Ovary (tissue), 9 donors: ENCODE measurements around the gene YKT6. TPM values are rescaled to one million over a fixed set of nuclear protein-coding genes. Genes with fewer than 3 reads are reported as not detected.

Experiments
- DNase-seq, 5 donors: peaks; one replicate each; pipeline ENCODE4 v3.0.0-alpha.2; 2019 to 2020
- H3K27ac ChIP-seq, 2 donors: fragments of 200-600 bp; one replicate each; pipeline versions ENCODE4 v1.5.1 to v1.8.0; 2019 to 2022
- H3K27me3 ChIP-seq: fragments of 200-600 bp; one replicate; pipeline ENCODE4 v1.8.0; 2022
- H3K36me3 ChIP-seq: fragments of 200-600 bp; sonication (generic); one replicate; pipeline ENCODE4 v1.5.1; 2019
- H3K4me1 ChIP-seq: one replicate; pipeline ENCODE4 v1.8.1; 2013; ENCODE audit warnings: mild to moderate bottlenecking, moderate library complexity; ENCODE audit not compliant: insufficient read depth
- H3K4me3 ChIP-seq: fragments of 200-600 bp; sonication (generic); one replicate; pipeline ENCODE4 v1.5.1; 2017
- H3K9me3 ChIP-seq, 2 donors: fragments of 200-600 bp in 1 of 2; sonication (generic) in 1 of 2; one replicate each; pipeline versions ENCODE4 v1.5.1 to v1.8.1; 2013 to 2019; ENCODE audit warnings: mild to moderate bottlenecking in 1 of 2, moderate library complexity in 1 of 2
- CTCF ChIP-seq, 3 donors: fragments of 450-650 bp in 2 of 3; fragments of 200-600 bp in 1 of 3; IDR thresholded peaks; one replicate each; pipeline versions ENCODE4 v1.5.1 to v1.8.0; 2016 to 2022; ENCODE audit warnings: antibody characterized with exemption in 3 of 3, mild to moderate bottlenecking in 1 of 3
- EP300 ChIP-seq: sonication (generic); formaldehyde crosslinking; IDR thresholded peaks from one replicate; pipeline ENCODE4 v1.6.1; 2017; ENCODE audit warnings: antibody characterized with exemption
- POLR2A ChIP-seq: fragments of 450-650 bp; IDR thresholded peaks from one replicate; pipeline ENCODE4 v1.6.1; 2017; ENCODE audit warnings: antibody characterized with exemption, mild to moderate bottlenecking, moderate library complexity
- WGBS, 3 donors: extraction: QIAGEN DNeasy Blood & Tissue Kit in 1 of 3; methylation state at CpG; one replicate each; pipeline versions ENCODE4 v1.1.5 to v1.1.7; 2013 to 2017; 5-methylcytosine and 5-hydroxymethylcytosine counted together
- intact Hi-C, 4 donors: fragments of 100-400 bp; cut with DNase I; formaldehyde crosslinking; loops; one replicate each; pipeline versions ENCODE4 v1.11.0 to v1.15.1; 2022 to 2023
- polyA plus RNA-seq, 2 donors: library from polyadenylated mRNA; stranded (reverse); fragments of 200-250 nt in 1 of 2; fragments of 350-450 nt in 1 of 2; fragmentation: Illumina TruSeq in 1 of 2; extraction: RNeasy Lipid Tissue Mini Kit (QIAGEN cat#74804) in 1 of 2; gene quantifications; one replicate each; pipeline ENCODE4 v1.2.3, GENCODE V29; 2013 to 2014
- total RNA-seq, 7 donors: library from RNA; depleted of rRNA in 2 of 7; stranded (reverse); fragments of >200 nt in 2 of 7; fragmentation: NEBNext Ultra II Directional in 3 of 7; extraction: Animal tissue kit (Norgen Biotek cat#: 25700) in 3 of 7; gene quantifications; one replicate each; pipeline versions ENCODE4 v1.1.0 to v1.2.4, GENCODE V29; 2016 to 2023
- donor health status: DM: no; HTN: no; CAD: no; lungs with moderate emphysema.
- donor health status: DM: no; HTN: no; CAD: no.
- donor health status: Bipolar disorder and iron deficiency.
- donor health status: DM: yes; HTN: yes; CAD: no.
- donor health status: DM: no; HTN: no; CAD: no.
- donor health status: DM: yes; HTN: yes; CAD: no.

Gene YKT6
- total and polyA plus RNA-seq, 9 donors = 22.2 to 68.0 (median 40.5) TPM

GRCh38 chr7:44176486-44176885 is 24.3 kb upstream of the YKT6 start:
- Histone ChIP-seq H3K4me3 (no peak overlapping the region), H3K9me3 (no peaks in the 10 kb centered on the region), H3K27me3 (no peaks in the 10 kb centered on the region), H3K36me3 (no peaks in the 10 kb centered on the region), H3K4me1 (no peaks in the 10 kb centered on the region), H3K27ac (no peak overlapping the region)
- no peak for DNase-seq
- intact Hi-C loops = no loop called here
- WGBS, 3 donors = 58 to 86% (median 59%) methylated on average over 7 of the region's 7 CpGs
- TF ChIP-seq EP300 = no peak
- no peak for TF ChIP-seq POLR2A
- TF ChIP-seq CTCF (IDR thresholded peaks at IDR 0.05) = no peak

- no peaks in the 10 kb centered on the region for H3K27me3 ChIP-seq
- H3K4me3 ChIP-seq = no peak overlapping the region
- H3K36me3 ChIP-seq = no peaks in the 10 kb centered on the region
- DNase-seq = no peak
- no peak overlapping the region for H3K27ac ChIP-seq
- no peak for TF ChIP-seq POLR2A
- no peak for TF ChIP-seq EP300
- TF ChIP-seq CTCF (IDR thresholded peaks at IDR 0.05) = no peak
- 52 to 68% (median 62%) methylated on average over 4 of the region's 4 CpGs for whole genome bisulfite sequencing, 3 donors
- intact Hi-C loops = no loop called here
- peaks cover 0 to 6% of the 10 kb centered on the region in 2 donors for H3K9me3 ChIP-seq
- H3K4me1 ChIP-seq = no peaks in the 10 kb centered on the region
These were observed 23.1 kb upstream of the YKT6 start for GRCh38 chr7:44177570-44178131.

- TF ChIP-seq CTCF (IDR thresholded peaks at IDR 0.05) (no peak), POLR2A (no peak), EP300 (no peak)
- H3K36me3 ChIP-seq = no peaks in the 10 kb centered on the region
- peaks cover 0 to 10% of the 10 kb centered on the region in 2 donors for H3K9me3 ChIP-seq
- H3K27me3 ChIP-seq = no peaks in the 10 kb centered on the region
- H3K4me1 ChIP-seq = no peaks in the 10 kb centered on the region
- intact Hi-C loops = no loop called here
- H3K4me3 ChIP-seq = no peak overlapping the region
- 64 to 69% (median 66%) methylated on average over 3 of the region's 3 CpGs for WGBS, 3 donors
- DNase-seq = no peak
- H3K27ac ChIP-seq = no peak overlapping the region
These were observed 20.1 kb upstream of the YKT6 start for GRCh38 chr7:44180631-44181030.

- TF ChIP-seq EP300 (no peak), POLR2A (no peak), CTCF (IDR thresholded peaks at IDR 0.05) (no peak)
- Histone ChIP-seq H3K4me3 (no peak overlapping the region), H3K27ac (no peak overlapping the region), H3K27me3 (no peaks in the 10 kb centered on the region), H3K9me3 (peaks cover 0 to 10% of the 10 kb centered on the region in 2 donors), H3K36me3 (no peaks in the 10 kb centered on the region), H3K4me1 (peaks cover 4% of the 10 kb centered on the region)
- no peak for DNase-seq
- 85 to 99% (median 94%) methylated on average over 5 of the region's 5 CpGs for WGBS, 3 donors
- intact Hi-C loops = no loop called here
These were observed 18.0 kb upstream of the YKT6 start for GRCh38 chr7:44182827-44183226.
